ENCODE results near the gene STX7. TPM values are rescaled to one million over a fixed set of nuclear protein-coding genes. Genes with fewer than 3 reads are reported as not detected.

The STX7 gene
- total RNA-seq, 1 donor from 2014 or later: 10.4 TPM

DNA sequence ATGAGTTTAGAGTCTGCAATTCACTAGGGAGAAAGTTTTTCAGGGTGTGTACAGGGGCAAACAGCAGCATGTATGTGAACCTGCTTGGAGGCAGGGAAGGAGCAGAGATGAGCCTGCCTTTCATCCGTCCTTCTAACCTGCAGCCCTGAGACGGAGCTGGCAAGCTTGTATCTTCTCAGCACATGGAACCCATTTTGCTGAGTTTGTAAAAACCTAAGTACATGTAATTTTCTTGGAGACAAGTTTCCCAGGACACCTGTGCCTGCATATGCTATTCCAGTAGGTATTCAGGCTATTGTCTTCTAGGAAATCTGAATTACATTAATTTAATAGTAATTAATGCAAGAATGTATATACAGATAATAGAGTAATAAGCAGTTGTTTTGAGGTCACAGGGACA, 82.8 kb downstream of the STX7 start:
- Histone ChIP-seq H3K9ac (ENCODE audit: low read depth in 1 of 3, low read length in 3 of 3) (no peak overlapping the region), H3K4me1 (ENCODE audit: control insufficient read depth in 3 of 3, insufficient read depth in 3 of 3, low read length in 3 of 3) (no peaks in the 10 kb centered on the region), H3K4me3 (ENCODE audit: low read length in 3 of 3) (no peak overlapping the region), H3K27ac (ENCODE audit: low read depth, low read length) (no peak overlapping the region), H3K36me3 (ENCODE audit: control insufficient read depth in 3 of 3, insufficient read depth in 3 of 3, low read length in 3 of 3) (no peaks in the 10 kb centered on the region), H3K27me3 (ENCODE audit: control insufficient read depth in 3 of 3, insufficient read depth in 3 of 3, low read length in 3 of 3) (no peaks in the 10 kb centered on the region), H3K9me3 (ENCODE audit: control insufficient read depth in 3 of 3, low read length in 3 of 3) (no peaks in the 10 kb centered on the region)

DNA sequence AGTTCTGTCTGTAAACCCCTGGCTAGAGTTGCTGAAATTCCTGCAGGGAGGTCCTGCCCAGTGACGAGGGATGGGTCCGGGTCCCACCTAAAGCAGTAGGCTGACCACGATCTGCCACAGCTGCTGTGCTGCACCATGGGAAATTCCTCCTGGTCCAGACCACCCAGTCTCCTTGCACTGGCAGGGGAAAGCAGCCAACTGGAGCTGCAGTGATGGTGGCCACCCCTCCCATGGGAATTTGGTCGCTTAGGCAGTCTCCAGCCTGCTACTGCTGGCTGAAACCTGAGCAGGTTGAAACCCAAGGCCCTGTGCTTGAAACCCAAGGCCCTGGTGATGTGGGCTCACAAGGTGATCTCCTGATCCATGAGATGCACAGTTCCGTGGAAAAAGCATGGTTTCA, 87.7 kb downstream of the STX7 start:
- H3K4me1 ChIP-seq (ENCODE audit: control insufficient read depth in 3 of 3, insufficient read depth in 3 of 3, low read length in 3 of 3): no peaks in the 10 kb centered on the region
- no peaks in the 10 kb centered on the region for H3K27me3 ChIP-seq (ENCODE audit: control insufficient read depth in 3 of 3, insufficient read depth in 3 of 3, low read length in 3 of 3)
- no peaks in the 10 kb centered on the region for H3K9me3 ChIP-seq (ENCODE audit: control insufficient read depth in 3 of 3, low read length in 3 of 3)
- no peak overlapping the region for H3K9ac ChIP-seq (ENCODE audit: low read depth in 1 of 3, low read length in 3 of 3)
- no peak overlapping the region for H3K27ac ChIP-seq (ENCODE audit: low read depth, low read length)
- no peaks in the 10 kb centered on the region for H3K36me3 ChIP-seq (ENCODE audit: control insufficient read depth in 3 of 3, insufficient read depth in 3 of 3, low read length in 3 of 3)
- H3K4me3 ChIP-seq (ENCODE audit: low read length in 3 of 3): no peak overlapping the region

DNA sequence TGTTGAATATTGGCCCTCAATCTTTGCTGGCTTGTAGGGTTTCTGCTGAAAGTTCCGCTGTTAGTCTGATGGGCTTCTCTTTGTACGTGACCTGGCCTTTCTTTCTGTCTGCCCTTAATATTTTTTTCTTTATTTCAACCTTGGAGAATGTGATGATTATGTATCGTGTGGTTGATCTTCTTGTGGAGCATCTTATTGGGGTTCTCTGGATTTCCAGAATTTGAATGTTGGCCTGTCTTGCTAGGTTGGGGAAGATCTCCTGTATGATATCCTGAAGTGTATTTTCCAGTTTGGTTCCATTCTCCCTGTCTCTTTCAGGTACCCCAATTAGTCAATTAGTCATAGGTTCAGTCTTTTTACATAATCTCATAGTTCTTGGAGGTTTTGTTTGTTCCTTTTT, 89.1 kb downstream of the STX7 start:
- Histone ChIP-seq H3K27ac (ENCODE audit: low read depth, low read length) (no peak overlapping the region), H3K4me1 (ENCODE audit: control insufficient read depth in 3 of 3, insufficient read depth in 3 of 3, low read length in 3 of 3) (no peaks in the 10 kb centered on the region), H3K9me3 (ENCODE audit: control insufficient read depth in 3 of 3, low read length in 3 of 3) (no peaks in the 10 kb centered on the region), H3K36me3 (ENCODE audit: control insufficient read depth in 3 of 3, insufficient read depth in 3 of 3, low read length in 3 of 3) (no peaks in the 10 kb centered on the region), H3K9ac (ENCODE audit: low read depth in 1 of 3, low read length in 3 of 3) (no peak overlapping the region), H3K27me3 (ENCODE audit: control insufficient read depth in 3 of 3, insufficient read depth in 3 of 3, low read length in 3 of 3) (no peaks in the 10 kb centered on the region), H3K4me3 (ENCODE audit: low read length in 3 of 3) (no peak overlapping the region)

GRCh38 chr6:132418235-132418965, 94.5 kb downstream of the STX7 start:
- no peaks in the 10 kb centered on the region for H3K27me3 ChIP-seq (ENCODE audit: control insufficient read depth in 3 of 3, insufficient read depth in 3 of 3, low read length in 3 of 3)
- H3K36me3 ChIP-seq (ENCODE audit: control insufficient read depth in 3 of 3, insufficient read depth in 3 of 3, low read length in 3 of 3): no peaks in the 10 kb centered on the region
- no peaks in the 10 kb centered on the region for H3K9me3 ChIP-seq (ENCODE audit: control insufficient read depth in 3 of 3, low read length in 3 of 3)
- no peaks in the 10 kb centered on the region for H3K4me1 ChIP-seq (ENCODE audit: control insufficient read depth in 3 of 3, insufficient read depth in 3 of 3, low read length in 3 of 3)
- H3K27ac ChIP-seq (ENCODE audit: low read depth, low read length): no peak overlapping the region
- H3K4me3 ChIP-seq (ENCODE audit: low read length in 3 of 3): no peak overlapping the region
- H3K9ac ChIP-seq (ENCODE audit: low read depth in 1 of 3, low read length in 3 of 3): no peak overlapping the region

DNA sequence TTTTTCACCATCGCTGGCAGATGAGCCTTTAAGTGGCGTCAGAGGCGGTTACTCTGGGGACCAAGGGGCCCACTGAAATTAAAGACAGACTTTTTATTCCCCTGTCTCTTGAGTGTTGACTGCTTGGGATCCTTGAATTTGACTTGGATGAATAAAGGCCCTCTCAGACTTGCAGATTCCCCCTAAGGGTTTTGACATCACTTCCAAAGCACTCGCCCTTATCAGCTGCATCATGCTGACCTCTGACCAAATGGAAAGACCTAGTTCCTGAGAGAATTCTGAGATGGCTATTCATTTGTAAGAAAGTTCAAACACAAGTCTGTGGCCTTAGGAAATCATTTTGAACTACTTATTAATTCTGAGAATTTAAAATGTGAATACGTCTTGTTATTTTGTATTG, 98.2 kb downstream of the STX7 start:
- Histone ChIP-seq H3K9ac (ENCODE audit: low read depth in 1 of 3, low read length in 3 of 3) (no peak overlapping the region), H3K27ac (ENCODE audit: low read depth, low read length) (no peak overlapping the region), H3K4me3 (ENCODE audit: low read length in 3 of 3) (no peak overlapping the region), H3K27me3 (ENCODE audit: control insufficient read depth in 3 of 3, insufficient read depth in 3 of 3, low read length in 3 of 3) (no peaks in the 10 kb centered on the region), H3K9me3 (ENCODE audit: control insufficient read depth in 3 of 3, low read length in 3 of 3) (no peaks in the 10 kb centered on the region), H3K4me1 (ENCODE audit: control insufficient read depth in 3 of 3, insufficient read depth in 3 of 3, low read length in 3 of 3) (no peaks in the 10 kb centered on the region), H3K36me3 (ENCODE audit: control insufficient read depth in 3 of 3, insufficient read depth in 3 of 3, low read length in 3 of 3) (no peaks in the 10 kb centered on the region)

GRCh38 chr6:132414322-132414721, 98.6 kb downstream of the STX7 start:
- Histone ChIP-seq H3K36me3 (ENCODE audit: control insufficient read depth in 3 of 3, insufficient read depth in 3 of 3, low read length in 3 of 3) (no peaks in the 10 kb centered on the region), H3K9me3 (ENCODE audit: control insufficient read depth in 3 of 3, low read length in 3 of 3) (no peaks in the 10 kb centered on the region), H3K27me3 (ENCODE audit: control insufficient read depth in 3 of 3, insufficient read depth in 3 of 3, low read length in 3 of 3) (no peaks in the 10 kb centered on the region), H3K9ac (ENCODE audit: low read depth in 1 of 3, low read length in 3 of 3) (no peak overlapping the region), H3K27ac (ENCODE audit: low read depth, low read length) (no peak overlapping the region), H3K4me3 (ENCODE audit: low read length in 3 of 3) (no peak overlapping the region), H3K4me1 (ENCODE audit: control insufficient read depth in 3 of 3, insufficient read depth in 3 of 3, low read length in 3 of 3) (no peaks in the 10 kb centered on the region)

- H3K9ac ChIP-seq (ENCODE audit: low read depth in 1 of 3, low read length in 3 of 3): no peak overlapping the region
Observed at GRCh38 chr6:132413499-132413802, 99.5 kb downstream of the STX7 start.

DNA sequence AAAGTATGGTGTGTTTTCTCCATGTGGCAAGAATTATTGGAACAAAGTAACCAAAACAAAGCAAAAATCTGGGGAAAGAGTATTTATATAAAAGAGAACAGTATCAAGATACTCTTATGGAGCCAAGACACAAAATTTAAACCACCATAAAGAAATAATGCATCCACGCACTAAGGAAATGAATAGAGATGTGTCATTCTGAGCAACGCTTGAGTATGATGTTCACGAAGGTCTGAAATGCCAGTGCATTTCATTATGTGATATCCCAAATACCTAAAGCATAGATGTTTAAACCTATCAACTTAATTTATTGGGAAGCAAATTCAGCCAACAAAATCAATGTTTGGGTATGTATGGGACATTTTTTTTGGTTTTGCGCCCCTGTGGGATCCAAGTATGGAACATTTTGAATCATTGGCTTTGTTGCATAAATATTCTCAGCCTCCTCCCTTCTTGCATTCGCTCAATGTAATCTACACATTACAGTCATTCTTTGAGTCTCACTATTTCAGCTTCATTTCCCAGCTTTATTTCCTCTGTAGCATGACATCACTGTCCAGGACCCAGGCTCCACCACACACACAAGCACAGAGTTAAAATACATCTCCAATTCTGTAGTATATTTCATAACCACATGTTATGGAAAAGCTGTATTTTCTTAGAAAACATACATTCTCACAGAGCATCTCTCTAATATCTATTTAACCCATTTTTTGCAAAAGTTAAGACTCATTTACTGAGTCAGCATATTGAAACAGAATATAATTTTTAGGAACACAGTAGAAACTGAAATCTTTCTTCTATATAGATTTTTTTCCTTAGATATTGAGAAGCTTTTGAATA, 100.0 kb downstream of the STX7 start:
- H3K4me3 ChIP-seq (ENCODE audit: low read length in 3 of 3): no peak overlapping the region
- H3K27ac ChIP-seq (ENCODE audit: low read depth, low read length): no peak overlapping the region
- H3K9me3 ChIP-seq (ENCODE audit: control insufficient read depth in 3 of 3, low read length in 3 of 3): no peaks in the 10 kb centered on the region
- H3K9ac ChIP-seq (ENCODE audit: low read depth in 1 of 3, low read length in 3 of 3): no peak overlapping the region
- no peaks in the 10 kb centered on the region for H3K4me1 ChIP-seq (ENCODE audit: control insufficient read depth in 3 of 3, insufficient read depth in 3 of 3, low read length in 3 of 3)
- H3K36me3 ChIP-seq (ENCODE audit: control insufficient read depth in 3 of 3, insufficient read depth in 3 of 3, low read length in 3 of 3): no peaks in the 10 kb centered on the region
- no peaks in the 10 kb centered on the region for H3K27me3 ChIP-seq (ENCODE audit: control insufficient read depth in 3 of 3, insufficient read depth in 3 of 3, low read length in 3 of 3)

More at GRCh38 chr6:132413499-132413802, 99.5 kb downstream of the STX7 start:
- Histone ChIP-seq H3K27ac (ENCODE audit: low read depth, low read length) (no peak overlapping the region), H3K27me3 (ENCODE audit: control insufficient read depth in 3 of 3, insufficient read depth in 3 of 3, low read length in 3 of 3) (no peaks in the 10 kb centered on the region), H3K36me3 (ENCODE audit: control insufficient read depth in 3 of 3, insufficient read depth in 3 of 3, low read length in 3 of 3) (no peaks in the 10 kb centered on the region), H3K4me1 (ENCODE audit: control insufficient read depth in 3 of 3, insufficient read depth in 3 of 3, low read length in 3 of 3) (no peaks in the 10 kb centered on the region), H3K4me3 (ENCODE audit: low read length in 3 of 3) (no peak overlapping the region), H3K9me3 (ENCODE audit: control insufficient read depth in 3 of 3, low read length in 3 of 3) (no peaks in the 10 kb centered on the region)

GRCh38 chr6:132411296-132411695, 101.6 kb downstream of the STX7 start:
- Histone ChIP-seq H3K4me1 (ENCODE audit: control insufficient read depth in 3 of 3, insufficient read depth in 3 of 3, low read length in 3 of 3) (no peaks in the 10 kb centered on the region), H3K9ac (ENCODE audit: low read depth in 1 of 3, low read length in 3 of 3) (no peak overlapping the region)

DNA sequence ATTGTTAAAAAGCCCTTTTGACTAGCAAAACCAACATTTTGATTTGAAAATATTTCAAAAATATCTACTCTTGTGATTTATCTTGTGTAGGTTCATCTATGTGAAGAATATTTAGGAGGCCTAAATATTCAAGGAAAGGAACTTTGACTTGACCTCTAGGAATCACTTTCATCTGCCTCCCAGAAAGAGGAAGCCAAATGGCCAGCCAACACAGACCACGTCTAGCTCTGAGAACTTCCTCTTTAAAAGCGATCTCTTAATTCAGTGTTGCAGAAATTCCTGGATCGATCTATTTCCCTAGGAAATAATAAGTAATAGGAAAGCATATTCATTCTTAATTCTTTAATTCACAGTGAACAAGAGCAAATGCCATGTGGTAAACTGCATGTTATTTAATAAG, 102.1 kb downstream of the STX7 start:
- Histone ChIP-seq H3K9ac (ENCODE audit: low read depth in 1 of 3, low read length in 3 of 3) (no peak overlapping the region), H3K4me3 (ENCODE audit: low read length in 3 of 3) (no peak overlapping the region), H3K9me3 (ENCODE audit: control insufficient read depth in 3 of 3, low read length in 3 of 3) (no peaks in the 10 kb centered on the region), H3K4me1 (ENCODE audit: control insufficient read depth in 3 of 3, insufficient read depth in 3 of 3, low read length in 3 of 3) (no peaks in the 10 kb centered on the region), H3K27ac (ENCODE audit: low read depth, low read length) (no peak overlapping the region), H3K27me3 (ENCODE audit: control insufficient read depth in 3 of 3, insufficient read depth in 3 of 3, low read length in 3 of 3) (no peaks in the 10 kb centered on the region), H3K36me3 (ENCODE audit: control insufficient read depth in 3 of 3, insufficient read depth in 3 of 3, low read length in 3 of 3) (no peaks in the 10 kb centered on the region)

More at GRCh38 chr6:132411296-132411695, 101.6 kb downstream of the STX7 start:
- no peaks in the 10 kb centered on the region for H3K9me3 ChIP-seq (ENCODE audit: control insufficient read depth in 3 of 3, low read length in 3 of 3)
- no peak overlapping the region for H3K27ac ChIP-seq (ENCODE audit: low read depth, low read length)
- no peaks in the 10 kb centered on the region for H3K36me3 ChIP-seq (ENCODE audit: control insufficient read depth in 3 of 3, insufficient read depth in 3 of 3, low read length in 3 of 3)
- no peak overlapping the region for H3K4me3 ChIP-seq (ENCODE audit: low read length in 3 of 3)
- no peaks in the 10 kb centered on the region for H3K27me3 ChIP-seq (ENCODE audit: control insufficient read depth in 3 of 3, insufficient read depth in 3 of 3, low read length in 3 of 3)
